ENCODE results near the gene ART3. TPM values are rescaled to one million over a fixed set of nuclear protein-coding genes. Genes with fewer than 3 reads are reported as not detected.
"Not testable (repeated sequence)": the region's sequence is repeated elsewhere in the genome, so short reads cannot be mapped to it uniquely, and the experiment has no call there.

ART3 gene
- total RNA-seq, 2 donors from 2014 or later = 75.6 to 139 TPM

GRCh38 chr4:76036855-76037254 is 37.7 kb upstream of the ART3 start:
- no peaks in the 10 kb centered on the region for H3K36me3 ChIP-seq
- H3K9me3 ChIP-seq = no peaks in the 10 kb centered on the region
- DNase-seq (ENCODE audit: low spot score) = no peak

GRCh38 chr4:76042241-76042998 is 32.1 kb upstream of the ART3 start:
- not testable (repeated sequence) for H3K9me3 ChIP-seq; H3K36me3 ChIP-seq; H3K4me1 ChIP-seq; H3K27ac ChIP-seq; DNase-seq (ENCODE audit: low spot score); H3K4me3 ChIP-seq; H3K27me3 ChIP-seq

More at GRCh38 chr4:76036855-76037254, 37.7 kb upstream of the ART3 start:
- no peak overlapping the region for H3K27ac ChIP-seq
- no peaks in the 10 kb centered on the region for H3K27me3 ChIP-seq
- no peak for TF ChIP-seq CTCF (IDR thresholded peaks at IDR 0.05)
- H3K4me1 ChIP-seq = no peaks in the 10 kb centered on the region
- H3K4me3 ChIP-seq = no peak overlapping the region

DNA sequence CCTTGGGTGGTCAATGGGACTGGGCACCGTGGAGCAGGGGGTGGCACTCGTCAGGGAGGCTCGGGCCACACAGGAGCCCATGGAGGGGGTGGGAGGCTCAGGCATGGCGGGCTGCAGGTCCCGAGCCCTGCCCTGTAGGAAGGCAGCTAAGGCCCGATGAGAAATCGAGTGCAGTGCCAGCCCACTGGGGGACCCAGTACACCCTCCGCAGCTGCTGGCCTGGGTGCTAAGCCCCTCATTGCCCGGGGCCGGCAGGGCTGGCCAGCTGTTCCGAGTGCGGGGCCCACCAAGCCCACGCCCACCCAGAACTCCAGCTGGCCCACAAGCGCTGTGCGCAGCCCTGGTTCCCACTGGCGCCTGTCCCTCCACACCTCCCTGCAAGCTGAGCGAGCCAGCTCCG is 31.2 kb upstream of the ART3 start:
- not testable (repeated sequence) for H3K4me1 ChIP-seq; H3K36me3 ChIP-seq; H3K9me3 ChIP-seq; H3K4me3 ChIP-seq; H3K27me3 ChIP-seq; DNase-seq (ENCODE audit: low spot score); H3K27ac ChIP-seq

DNA sequence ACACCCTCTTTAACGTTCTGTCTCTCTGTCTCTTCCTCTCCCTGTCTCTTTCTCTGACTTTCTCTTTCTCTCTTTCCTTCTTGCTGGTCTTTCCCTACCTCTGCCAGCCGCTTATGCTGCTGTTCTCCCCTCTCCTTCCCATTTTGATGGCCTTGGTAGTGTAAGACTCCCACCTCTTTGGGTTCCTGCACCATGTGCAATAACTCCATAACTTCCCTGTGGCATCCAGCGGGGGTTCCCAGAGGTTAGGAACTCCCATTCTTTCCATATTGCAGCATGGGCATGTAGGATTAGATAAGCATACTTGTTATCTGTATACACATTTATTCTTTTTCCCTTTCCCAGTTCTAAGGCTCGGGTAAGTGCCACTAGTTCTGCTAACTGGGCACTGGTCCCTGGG is 29.8 kb upstream of the ART3 start:
- not testable (repeated sequence) for DNase-seq (ENCODE audit: low spot score); H3K27me3 ChIP-seq; H3K4me1 ChIP-seq; H3K27ac ChIP-seq; H3K36me3 ChIP-seq; H3K4me3 ChIP-seq; H3K9me3 ChIP-seq

DNA sequence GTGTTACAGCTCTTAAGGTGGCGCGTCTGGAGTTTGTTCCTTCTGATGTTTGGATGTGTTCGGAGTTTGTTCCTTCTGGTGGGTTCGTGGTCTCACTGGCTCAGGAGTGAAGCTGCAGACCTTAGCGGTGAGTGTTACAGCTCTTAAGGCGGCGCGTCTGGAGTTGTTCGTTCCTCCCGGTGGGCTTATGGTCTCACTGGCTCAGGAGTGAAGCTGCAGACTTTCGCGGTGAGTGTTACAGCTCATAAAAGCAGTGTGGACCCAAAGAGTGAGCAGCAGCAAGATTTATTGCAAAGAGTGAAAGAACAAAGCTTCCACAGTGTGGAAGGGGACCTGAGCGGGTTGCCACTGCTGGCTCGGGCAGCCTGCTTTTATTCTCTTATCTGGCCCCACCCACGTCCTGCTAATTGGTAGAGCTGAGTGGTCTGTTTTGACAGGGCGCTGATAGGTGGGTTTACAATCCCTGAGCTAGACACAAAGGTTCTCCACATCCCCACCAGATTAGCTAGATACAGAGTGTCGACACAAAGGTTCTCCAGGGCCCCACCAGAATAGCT is 24.6 kb upstream of the ART3 start:
- DNase-seq (ENCODE audit: low spot score); H3K4me1 ChIP-seq; H3K27ac ChIP-seq; H3K27me3 ChIP-seq; H3K4me3 ChIP-seq; H3K36me3 ChIP-seq; H3K9me3 ChIP-seq: not testable (repeated sequence)

- not testable (repeated sequence) for H3K4me3 ChIP-seq; H3K27ac ChIP-seq; H3K27me3 ChIP-seq; H3K4me1 ChIP-seq; DNase-seq (ENCODE audit: low spot score); H3K36me3 ChIP-seq; H3K9me3 ChIP-seq
Observed at GRCh38 chr4:76050560-76051050, 23.9 kb upstream of the ART3 start.

DNA sequence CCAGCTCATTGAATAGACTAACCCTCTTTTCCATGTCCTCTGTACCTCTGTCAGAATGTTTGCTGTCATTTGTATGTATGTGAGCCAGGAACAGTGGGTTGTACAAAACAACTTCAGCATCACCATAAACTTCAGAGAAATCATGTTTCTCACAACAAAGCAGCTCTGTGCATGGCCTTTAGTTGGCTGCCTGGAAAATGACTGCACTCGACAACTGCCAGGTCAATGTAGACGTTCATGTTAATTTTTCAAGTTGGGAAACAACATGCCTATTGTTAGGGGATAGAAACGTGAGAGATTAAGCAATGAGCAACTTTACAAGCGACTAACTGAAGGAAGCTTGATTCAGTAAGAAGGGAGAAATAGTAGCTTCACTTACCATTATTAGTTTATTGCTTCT is 20.8 kb upstream of the ART3 start:
- Histone ChIP-seq H3K36me3 (no peaks in the 10 kb centered on the region), H3K9me3 (no peaks in the 10 kb centered on the region), H3K4me1 (no peaks in the 10 kb centered on the region), H3K27ac (no peak overlapping the region), H3K4me3 (no peak overlapping the region), H3K27me3 (no peaks in the 10 kb centered on the region)
- TF ChIP-seq CTCF (IDR thresholded peaks at IDR 0.05) = no peak
- DNase-seq (ENCODE audit: low spot score) = no peak

GRCh38 chr4:76055016-76055415 is 19.5 kb upstream of the ART3 start:
- Histone ChIP-seq H3K36me3 (no peaks in the 10 kb centered on the region), H3K9me3 (no peaks in the 10 kb centered on the region), H3K4me1 (no peaks in the 10 kb centered on the region), H3K27ac (no peak overlapping the region), H3K4me3 (no peak overlapping the region), H3K27me3 (no peaks in the 10 kb centered on the region)
- no peak for DNase-seq (ENCODE audit: low spot score)
- TF ChIP-seq CTCF (IDR thresholded peaks at IDR 0.05) = no peak

Measured in right atrium auricular region (tissue), 2 donors.